Stimulated activated CD8-positive, alpha-beta memory T cell treated with anti-CD3 and anti-CD28 coated beads, Interleukin-4, amount 100 ng/mL, for 4 hours (primary cell): Measurements from ENCODE around the gene PSME3IP1.
"Not testable (repeated sequence)": the region's sequence is repeated elsewhere in the genome, so short reads cannot be mapped to it uniquely, and the experiment has no call there.

Experiments
- DNase-seq, 2 donors: peaks; one replicate each; pipeline ENCODE4 v3.0.0-alpha.2; 2020; ENCODE audit warnings: low read depth in 2 of 2, low spot score in 1 of 2

PSME3IP1 gene

GRCh38 chr16:57200321-57200720, 14.5 kb upstream of the PSME3IP1 start:
- DNase-seq: not testable (repeated sequence)

- DNase-seq: no peak
These were observed 10.9 kb upstream of the PSME3IP1 start for GRCh38 chr16:57196753-57197152.

GRCh38 chr16:57196286-57196685, 10.4 kb upstream of the PSME3IP1 start:
- no peak for DNase-seq

- DNase-seq: no peak
These were observed 8.7 kb upstream of the PSME3IP1 start for GRCh38 chr16:57194512-57194911.

GRCh38 chr16:57192720-57193486, 7.1 kb upstream of the PSME3IP1 start:
- DNase-seq: no peak

- no peak for DNase-seq
These were observed 6.3 kb upstream of the PSME3IP1 start for GRCh38 chr16:57192146-57192545.

GRCh38 chr16:57191056-57191571, 5.3 kb upstream of the PSME3IP1 start:
- DNase-seq: no peak

- no peak for DNase-seq
These were observed 4.3 kb upstream of the PSME3IP1 start for GRCh38 chr16:57190136-57190535.

GRCh38 chr16:57189527-57189926, 3.7 kb upstream of the PSME3IP1 start:
- DNase-seq: not testable (repeated sequence)

- DNase-seq: no peak
These were observed 2.8 kb upstream of the PSME3IP1 start for GRCh38 chr16:57188711-57189002.

- DNase-seq: not testable (repeated sequence)
These were observed 2.3 kb upstream of the PSME3IP1 start for GRCh38 chr16:57187902-57188710.

- no peak for DNase-seq
These were observed 1.3 kb upstream of the PSME3IP1 start for GRCh38 chr16:57186872-57187854.

- no peak for DNase-seq
These were observed 344 bp downstream of the PSME3IP1 start for GRCh38 chr16:57185446-57185944.

- DNase-seq: no peak
These were observed 873 bp downstream of the PSME3IP1 start for GRCh38 chr16:57184887-57185445.

- no peak for DNase-seq
These were observed 1.7 kb downstream of the PSME3IP1 start for GRCh38 chr16:57184113-57184512.

- DNase-seq: no peak
These were observed 6.5 kb downstream of the PSME3IP1 start for GRCh38 chr16:57179215-57179828.

- DNase-seq: no peak
These were observed 7.0 kb downstream of the PSME3IP1 start for GRCh38 chr16:57178793-57179212.

GRCh38 chr16:57178196-57178595, 7.6 kb downstream of the PSME3IP1 start:
- DNase-seq: no peak

GRCh38 chr16:57175896-57176295, 9.9 kb downstream of the PSME3IP1 start:
- DNase-seq: no peak

- DNase-seq: no peak
These were observed 13.0 kb downstream of the PSME3IP1 start for GRCh38 chr16:57172721-57173290.
